Jurkat, Clone E6-1 (cell line): ENCODE data around the gene BICDL2.
"Not testable (repeated sequence)": the region's sequence is repeated elsewhere in the genome, so short reads cannot be mapped to it uniquely, and the experiment has no call there.

Experiments
- DNase-seq: peaks from one replicate; pipeline ENCODE4 v3.0.0-alpha.2; 2011; ENCODE audit warnings: low read depth, low spot score
- H3K4me3 ChIP-seq: 2 replicates; pipeline ENCODE4 v1.5.1; 2011; ENCODE audit warnings: mild to moderate bottlenecking, low read length, control low read depth, moderate library complexity

BICDL2 gene

DNA sequence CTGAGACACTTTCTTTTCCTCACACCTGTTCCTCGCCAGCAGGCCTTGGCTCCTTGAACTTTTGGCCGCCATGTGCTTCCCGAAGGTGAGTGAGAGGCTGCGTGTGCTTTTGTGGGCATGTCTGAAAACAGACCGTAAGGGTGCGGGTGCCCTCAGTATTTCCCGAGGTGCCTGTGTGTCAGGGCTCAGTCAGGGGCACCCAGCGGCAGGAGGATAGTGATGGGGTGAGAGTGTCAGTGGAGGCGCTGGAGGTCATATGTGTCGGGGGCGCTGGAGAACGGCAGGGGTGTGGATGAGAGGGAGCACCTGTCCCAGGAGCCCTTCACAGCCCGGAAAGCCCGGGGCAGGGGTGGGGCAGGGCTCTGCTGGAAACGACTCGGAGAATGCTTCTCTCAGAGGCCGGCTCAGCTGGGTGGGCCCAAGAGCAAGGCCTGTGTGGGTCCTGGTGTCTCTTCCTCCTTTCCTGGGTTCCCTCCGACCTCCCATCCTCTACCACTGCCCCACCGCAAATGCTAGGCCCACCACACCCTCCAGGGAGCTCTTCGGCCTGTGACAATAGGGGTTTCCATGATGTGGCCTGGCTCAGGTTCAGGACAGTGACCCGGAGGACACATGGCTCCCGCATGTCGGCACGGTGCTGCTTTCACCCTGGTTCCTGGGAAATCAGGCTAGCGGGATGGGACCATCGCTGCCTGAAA is 29.1 kb upstream of the BICDL2 start:
- no peak for DNase-seq
- peak overlapping the region; percentile 77 for H3K4me3 ChIP-seq

DNA sequence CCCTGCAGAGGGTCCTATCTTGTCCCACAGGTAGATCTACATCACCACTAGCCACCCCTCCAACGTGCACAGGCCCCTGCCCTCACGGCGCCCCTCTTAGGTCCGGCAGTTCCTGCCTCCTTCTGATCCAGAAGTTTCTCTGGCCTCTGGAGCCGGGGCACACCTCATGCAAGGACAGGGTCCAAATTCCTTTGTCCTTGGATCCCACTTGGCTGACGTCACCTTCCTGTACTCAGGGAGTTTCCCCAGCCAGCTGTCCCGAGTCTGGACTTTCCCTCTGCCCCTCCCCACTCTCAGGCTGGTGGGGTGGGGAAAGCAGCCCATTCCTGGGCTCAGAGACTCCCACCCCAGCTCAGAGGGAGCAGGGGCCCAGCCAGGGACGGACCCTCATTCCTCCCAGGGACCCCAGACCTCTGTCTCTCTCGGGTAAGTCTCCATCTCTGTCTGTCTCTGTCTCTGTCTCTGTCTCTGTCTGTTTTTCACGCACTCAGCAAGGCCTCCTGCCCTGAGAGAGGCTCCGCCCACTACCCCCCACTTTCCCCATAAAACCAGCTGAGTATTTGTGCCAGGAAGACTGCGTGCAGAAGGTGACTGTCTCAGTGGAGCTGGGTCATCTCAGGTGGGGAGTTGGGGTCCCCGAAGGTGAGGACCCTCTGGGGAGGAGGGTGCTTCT is 28.5 kb upstream of the BICDL2 start, which contains the start of gene IL32:
Gene IL32, plus strand, starts transcription at position 572 of the 673 bp plus-strand sequence. CDS start 172 bp downstream, outside the sequence.
- H3K4me3 ChIP-seq, result peak within 1 kb of the TSS; percentile 77
- DNase-seq, result peak; percentile 48

DNA sequence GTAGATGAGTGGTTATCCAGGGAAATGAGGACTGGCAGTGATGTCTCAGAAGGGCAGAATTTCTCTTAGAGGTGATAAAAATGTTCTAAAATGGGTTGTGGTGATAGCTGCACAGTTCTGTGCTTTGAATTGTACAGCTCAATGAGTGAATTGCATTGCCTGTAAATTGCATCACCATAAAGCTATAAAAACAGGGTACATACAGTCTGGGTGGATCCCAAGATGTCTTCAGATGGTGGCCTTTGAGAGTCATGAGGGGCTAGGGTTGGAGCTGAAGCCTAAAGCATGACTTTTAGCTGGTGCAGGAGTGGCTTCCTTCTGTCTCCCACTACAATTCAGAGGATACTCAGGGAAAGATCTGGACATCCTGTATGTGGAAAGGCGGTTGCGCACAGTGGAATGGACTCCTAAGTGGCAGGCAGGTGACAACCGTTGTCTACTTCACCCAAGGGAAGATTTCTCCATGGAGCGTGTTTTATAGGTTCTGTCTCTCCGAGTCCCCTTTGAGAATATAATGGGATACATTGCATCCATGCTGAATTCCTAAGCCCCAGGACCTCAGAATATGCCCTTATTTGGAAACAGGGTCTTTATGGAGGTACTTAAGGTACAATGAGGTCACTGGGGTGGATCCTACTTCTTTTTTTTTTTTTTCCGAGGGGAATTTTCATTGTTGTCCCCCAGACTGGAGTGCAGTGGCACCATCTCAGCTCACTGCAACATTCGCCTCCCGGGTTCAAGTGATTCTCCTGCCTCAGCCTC is 27.1 kb upstream of the BICDL2 start:
- no peak for DNase-seq
- no peak overlapping the region for H3K4me3 ChIP-seq

DNA sequence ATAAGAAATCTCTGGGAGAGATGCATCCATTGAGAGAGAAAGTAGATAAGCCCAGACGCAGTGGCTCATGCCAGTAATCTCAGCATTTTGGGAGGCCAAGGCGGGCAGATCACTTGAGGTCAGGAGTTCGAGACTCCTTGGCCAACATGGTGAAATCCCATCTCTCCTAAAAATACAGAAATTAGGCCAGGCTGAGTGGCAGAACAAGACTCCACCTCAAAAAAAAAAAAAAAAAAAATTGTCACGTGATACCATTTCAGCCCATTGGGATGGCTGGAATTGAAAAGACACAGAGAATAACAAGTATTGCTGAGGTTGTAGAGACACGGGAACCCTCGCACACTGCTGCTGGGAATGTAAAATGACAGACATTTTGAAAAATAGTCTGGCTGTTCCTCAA is 25.8 kb upstream of the BICDL2 start:
- no peak overlapping the region for H3K4me3 ChIP-seq
- no peak for DNase-seq

DNA sequence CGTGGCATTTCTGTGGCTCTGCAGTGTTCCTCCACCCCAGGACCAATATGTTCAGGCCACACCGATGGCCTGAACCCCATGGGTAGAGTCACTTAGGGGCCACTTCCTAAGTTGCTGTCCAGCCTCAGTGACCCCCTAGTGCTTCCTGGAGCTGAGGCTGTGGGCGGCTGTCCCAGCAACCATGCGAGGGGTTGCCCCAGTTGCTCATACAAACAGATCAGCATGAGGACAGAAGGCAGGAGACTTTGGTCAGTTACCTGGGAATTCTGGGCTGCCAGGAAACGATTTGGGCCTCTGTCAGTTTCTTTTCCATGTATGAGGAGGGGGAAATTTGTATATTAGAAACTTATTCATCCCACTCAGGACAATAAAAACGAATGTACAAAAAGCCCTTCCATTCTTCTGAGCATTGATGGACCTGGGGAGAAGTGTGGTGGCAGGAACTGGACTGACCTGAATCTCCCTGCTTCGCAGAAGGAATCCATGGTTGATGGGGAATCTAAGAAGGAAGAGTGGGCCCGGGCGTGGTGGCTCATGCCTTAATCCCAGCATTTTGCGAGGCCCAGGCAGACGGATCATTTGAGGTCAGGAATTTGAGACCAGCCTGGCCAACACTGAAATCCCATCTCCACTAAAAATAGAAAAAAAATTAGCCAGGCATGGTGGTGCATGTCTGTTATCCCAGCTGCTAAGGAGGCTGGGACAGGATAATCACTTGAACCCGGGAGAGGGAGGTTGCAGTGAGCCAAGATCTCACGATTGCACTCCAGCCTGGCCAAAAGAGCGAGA is 23.8 kb upstream of the BICDL2 start:
- DNase-seq, result no peak
- no peak overlapping the region for H3K4me3 ChIP-seq

DNA sequence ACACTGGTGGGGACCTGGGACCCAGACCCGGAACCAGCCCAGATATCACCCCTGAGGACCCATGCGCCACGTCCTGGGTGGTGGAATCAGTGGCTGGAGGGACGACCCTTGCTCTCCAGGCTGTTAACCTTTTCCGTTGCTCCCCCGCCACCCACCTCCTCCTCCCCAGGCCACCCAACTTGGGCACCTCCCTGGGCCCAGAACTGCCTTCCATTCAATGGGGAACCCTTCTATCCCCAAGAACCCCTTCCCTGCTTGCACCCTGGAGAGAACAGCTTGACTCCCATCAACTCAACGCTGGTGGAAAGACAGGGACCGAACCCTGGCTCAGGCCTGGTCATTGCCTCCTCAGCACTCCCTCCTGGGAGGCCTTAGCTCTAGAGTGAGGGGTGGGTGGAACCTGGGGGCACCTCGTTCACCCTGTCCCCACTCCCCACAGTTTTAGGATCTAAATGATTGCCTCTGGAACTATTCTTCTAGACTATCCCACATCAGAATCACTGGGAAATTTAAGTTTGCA is 23.0 kb upstream of the BICDL2 start:
- peak overlapping the region; percentile 80 for H3K4me3 ChIP-seq
- no peak for DNase-seq

DNA sequence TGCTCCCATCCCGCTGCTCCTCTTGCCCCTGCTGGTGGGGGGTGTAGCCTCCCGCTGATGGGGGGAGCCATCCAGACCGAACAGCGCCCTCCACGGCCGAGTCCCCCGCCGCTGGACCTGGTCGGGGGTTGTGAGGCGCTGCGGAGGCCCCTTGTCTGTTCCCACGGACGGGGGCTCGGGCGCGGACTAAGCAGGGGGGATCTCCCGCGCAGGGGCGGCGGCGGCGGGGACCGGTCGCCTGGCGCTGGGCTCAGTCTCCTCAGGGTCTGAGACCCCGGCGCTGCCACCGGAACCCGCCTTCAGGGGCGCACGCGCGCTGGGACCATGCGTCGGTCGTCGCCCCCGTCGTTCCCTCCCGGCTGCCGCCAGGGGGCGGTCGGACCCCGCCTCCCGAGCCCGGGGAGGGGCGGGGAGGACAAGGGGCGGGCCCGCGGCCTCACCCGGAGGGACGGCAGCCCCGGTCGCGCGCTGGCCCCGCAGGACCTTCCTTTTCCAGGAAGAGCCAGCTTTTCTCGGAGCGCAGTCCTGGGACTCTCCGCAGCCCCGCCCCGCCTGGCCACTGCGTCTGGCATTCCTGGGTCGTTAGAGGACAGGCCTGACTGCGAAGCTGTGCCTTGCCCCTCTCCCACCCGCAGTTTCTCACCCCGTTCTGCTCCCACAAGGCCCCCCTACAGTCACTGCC is 22.4 kb upstream of the BICDL2 start:
- H3K4me3 ChIP-seq, result peak overlapping the region; percentile 80
- peak; percentile 68 for DNase-seq

DNA sequence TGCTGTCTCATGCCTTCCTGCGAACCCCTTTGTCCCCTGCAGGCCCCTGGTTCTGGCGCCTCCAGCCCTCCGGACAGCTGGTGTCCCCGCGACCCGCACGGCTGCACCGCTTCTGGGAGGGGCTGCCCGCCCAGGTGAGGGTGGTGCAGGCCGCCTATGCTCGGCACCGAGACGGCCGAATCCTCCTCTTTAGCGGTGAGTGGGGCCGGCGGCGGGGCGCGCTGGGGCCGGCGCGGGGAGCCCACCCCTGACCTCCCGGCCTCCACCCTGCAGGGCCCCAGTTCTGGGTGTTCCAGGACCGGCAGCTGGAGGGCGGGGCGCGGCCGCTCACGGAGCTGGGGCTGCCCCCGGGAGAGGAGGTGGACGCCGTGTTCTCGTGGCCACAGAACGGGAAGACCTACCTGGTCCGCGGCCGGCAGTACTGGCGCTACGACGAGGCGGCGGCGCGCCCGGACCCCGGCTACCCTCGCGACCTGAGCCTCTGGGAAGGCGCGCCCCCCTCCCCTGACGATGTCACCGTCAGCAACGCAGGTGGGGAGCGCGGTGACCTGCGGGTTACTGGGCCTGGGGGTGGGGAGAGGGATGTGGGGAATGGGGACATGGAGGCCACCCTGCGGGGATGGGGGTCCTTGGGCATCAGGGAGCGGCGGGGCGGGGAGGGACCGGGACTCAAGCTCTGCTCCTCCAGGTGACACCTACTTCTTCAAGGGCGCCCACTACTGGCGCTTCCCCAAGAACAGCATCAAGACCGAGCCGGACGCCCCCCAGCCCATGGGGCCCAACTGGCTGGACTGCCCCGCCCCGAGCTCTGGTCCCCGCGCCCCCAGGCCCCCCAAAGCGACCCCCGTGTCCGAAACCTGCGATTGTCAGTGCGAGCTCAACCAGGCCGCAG is 21.6 kb upstream of the BICDL2 start:
- no peak for DNase-seq
- H3K4me3 ChIP-seq, result peak overlapping the region; percentile 80

DNA sequence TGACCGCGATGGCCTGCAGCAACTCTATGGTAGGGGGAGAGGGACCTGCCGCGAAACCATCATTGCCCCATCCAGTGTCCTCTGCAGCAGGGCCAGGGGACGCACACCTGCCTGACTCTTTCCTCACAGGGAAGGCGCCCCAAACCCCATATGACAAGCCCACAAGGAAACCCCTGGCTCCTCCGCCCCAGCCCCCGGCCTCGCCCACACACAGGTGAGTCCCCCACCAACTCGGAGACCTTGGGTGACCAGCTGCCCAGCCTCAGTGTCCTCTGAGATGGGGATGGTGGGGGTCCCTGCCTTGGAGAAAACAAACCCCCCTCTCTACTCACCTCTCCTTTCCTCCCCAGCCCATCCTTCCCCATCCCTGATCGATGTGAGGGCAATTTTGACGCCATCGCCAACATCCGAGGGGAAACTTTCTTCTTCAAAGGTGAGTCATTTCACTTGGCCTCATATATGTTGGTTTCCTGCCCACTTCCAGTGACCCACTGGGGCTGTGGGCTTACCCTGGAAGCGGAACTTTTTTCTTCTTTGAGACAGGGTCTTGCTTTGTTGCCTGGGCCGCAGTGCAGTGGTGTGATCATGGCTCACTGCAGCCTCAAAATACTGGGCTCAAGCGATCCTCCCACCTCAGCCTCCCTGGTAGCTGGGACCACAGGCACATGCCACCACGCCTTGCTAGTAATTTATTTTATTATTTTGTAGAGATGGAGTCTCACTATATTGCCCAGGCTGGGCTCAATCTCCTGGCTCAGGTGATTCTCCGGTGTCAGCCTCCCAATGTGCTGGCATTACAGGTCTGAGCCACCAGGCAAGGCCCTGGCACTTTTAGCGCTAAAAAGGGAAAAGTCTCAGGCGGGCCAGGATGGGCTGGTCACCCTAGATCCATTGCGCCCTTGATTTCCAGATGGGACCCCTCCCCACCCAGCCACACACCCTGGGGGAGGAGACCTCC is 20.7 kb upstream of the BICDL2 start:
- DNase-seq, result no peak
- no peak overlapping the region for H3K4me3 ChIP-seq

DNA sequence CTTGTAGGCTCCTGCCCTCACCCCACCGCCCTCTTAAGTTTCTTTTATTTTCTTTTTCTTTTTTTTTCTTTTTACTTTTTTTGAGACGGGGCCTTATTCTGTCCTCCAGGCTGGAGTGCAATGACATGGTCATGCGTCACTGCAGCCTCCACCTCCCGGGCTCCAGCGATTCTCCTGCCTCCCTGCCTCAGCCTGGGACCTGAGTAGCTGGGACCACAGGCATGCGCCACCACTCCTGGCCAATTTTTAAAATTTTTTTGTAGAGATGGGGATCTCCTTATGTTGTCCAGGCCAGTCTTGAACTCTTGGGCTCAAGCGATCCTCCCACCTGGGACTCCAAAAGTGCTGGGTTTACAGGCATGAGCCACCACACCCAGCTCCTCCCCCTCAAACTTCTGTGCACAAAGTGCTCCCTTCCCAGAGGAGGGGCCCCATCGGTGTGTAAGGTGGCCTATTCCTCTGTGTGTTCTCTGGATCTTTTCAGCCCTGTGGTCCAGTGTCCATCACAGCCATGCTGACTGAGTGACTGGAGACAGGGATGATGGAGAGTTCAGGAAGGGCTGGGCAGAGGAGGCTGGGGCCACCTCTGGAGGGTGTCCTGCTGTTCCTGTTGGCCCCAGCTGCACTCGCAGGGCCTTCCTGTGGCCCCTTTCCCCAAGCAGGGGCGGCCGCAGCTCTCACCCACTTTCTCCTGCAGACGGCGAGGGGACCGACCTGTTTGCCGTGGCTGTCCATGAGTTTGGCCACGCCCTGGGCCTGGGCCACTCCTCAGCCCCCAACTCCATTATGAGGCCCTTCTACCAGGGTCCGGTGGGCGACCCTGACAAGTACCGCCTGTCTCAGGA is 19.8 kb upstream of the BICDL2 start:
- no peak overlapping the region for H3K4me3 ChIP-seq
- no peak for DNase-seq

DNA sequence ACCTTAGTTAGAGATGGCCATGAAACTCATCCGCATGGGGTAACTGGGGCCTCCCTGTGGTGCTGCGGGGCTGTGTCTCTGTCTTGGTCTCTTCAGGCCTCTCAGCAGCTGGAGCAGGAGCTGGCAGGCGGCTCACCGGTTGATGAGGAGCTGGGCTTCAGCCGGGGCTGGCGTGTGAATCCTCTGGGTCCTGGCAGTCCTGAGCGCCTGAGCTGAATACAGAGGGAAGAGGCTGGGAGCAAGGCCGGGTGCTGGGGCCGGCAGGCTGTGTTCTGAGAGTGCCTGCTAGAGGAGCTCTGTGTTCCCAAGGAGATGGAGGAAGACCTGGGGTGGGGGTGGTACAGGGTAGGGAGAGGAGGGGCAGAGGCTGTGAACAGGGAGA is 19.0 kb upstream of the BICDL2 start:
- not testable (repeated sequence) for DNase-seq, H3K4me3 ChIP-seq

DNA sequence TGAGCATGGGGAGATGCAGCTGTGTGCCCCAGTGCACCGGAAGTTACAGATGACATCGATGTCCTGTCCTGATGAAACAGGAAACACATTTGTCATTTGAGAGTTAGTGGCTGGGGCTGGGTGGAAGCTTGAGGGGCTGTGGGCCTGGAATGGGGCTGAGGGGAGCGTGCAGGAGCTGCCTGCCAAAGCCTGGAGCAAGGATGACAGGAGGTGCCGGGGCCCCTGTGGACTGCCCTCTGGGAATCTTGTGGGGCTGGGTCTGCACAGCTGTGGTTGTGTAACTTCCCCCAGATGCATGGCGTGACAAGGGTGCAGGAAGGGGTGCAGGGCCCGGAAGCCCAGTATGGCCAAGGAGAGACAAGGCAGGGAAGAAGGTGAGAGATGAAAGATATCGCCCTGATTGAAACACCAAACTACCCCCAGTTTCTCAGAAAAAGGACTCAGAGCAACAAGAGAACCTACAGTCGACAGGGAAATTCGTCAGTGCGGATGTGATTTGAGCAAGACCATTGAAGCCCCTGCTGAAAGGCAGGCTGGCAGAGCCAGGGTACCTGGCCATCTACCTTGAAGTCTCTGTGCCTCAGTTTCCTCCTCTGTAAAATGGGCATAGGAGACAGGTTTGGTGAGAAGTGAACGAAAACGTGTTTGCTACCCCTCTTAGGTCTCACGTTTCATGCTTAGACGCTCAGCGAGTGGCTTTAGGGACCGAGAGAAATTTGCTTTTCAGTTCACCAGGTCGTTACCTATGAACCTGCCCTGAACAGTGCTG is 18.4 kb upstream of the BICDL2 start:
- H3K4me3 ChIP-seq, result no peak overlapping the region
- no peak for DNase-seq

DNA sequence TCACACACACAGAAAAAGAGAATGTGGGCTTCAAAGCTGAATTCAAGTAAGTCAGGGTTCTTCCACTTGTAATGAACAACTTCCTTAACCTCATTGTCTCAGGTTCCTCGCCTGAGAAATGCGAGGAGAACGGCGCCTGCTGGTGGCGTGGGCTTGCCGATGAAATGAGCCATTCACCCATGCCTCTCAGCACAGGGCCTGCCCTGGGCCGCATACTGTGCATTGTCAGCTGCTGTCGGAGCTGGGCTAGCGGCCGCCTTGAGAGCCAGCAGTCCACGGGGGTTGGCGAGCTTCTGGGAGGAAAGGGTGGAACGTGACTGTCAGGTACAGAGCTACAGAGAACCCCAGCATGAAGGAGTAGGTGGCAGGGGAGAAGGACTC is 16.6 kb upstream of the BICDL2 start:
- not testable (repeated sequence) for H3K4me3 ChIP-seq, DNase-seq

DNA sequence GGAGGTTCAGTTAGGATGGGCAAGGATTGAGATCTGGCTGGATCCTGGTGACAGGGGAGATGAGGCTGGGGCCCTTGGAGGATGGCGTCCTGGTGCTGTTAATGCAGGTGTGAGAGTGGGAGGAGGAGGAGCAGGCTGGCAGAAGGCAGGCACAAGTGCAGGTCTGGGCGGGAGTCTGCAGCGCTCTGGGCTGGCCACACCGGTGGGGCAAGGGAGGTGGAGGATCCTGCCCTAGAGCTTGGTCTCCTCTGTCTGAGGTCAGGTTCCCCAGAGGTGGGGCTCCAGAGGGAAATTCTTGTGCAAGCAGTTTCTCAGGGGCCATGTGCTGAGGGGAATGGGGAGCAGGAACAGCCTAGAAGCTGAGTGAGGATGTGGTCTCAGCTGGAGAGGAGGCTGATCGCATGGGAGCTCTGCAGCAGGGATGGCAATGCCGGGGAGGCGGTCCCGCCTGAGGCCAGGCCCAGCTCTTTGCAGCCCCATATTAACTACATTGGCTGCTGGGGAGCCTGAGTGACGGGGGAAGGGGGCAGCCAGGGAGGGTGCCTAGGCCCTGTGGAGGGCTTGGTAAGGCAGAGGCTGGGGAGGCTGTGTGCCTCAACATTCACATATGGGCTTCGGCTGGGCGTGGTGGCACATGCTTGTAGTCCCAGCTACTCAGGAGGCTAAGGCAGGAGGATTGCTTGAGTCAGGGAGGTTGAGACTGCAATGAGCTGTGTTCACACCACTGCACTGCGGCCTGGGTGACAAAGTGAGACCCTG is 16.0 kb upstream of the BICDL2 start:
- not testable (repeated sequence) for DNase-seq, H3K4me3 ChIP-seq
